Gastrocnemius medialis (tissue), 4 donors: ENCODE data around the gene PCDH9. TPM values are rescaled to one million over a fixed set of nuclear protein-coding genes. Genes with fewer than 3 reads are reported as not detected.

ENCODE experiments used
- ATAC-seq, 2 donors: fragments of 150-250 bp; one replicate each; pipeline ENCODE4 v1.9.1; 2016
- DNase-seq, 2 donors: peaks; one replicate each; pipeline ENCODE4 v3.0.0-alpha.2; 2019
- H3K27ac ChIP-seq, 4 donors: fragments of 200-600 bp; sonication (generic); 1 replicate in 1 of 4; 2 replicates in 3 of 4; pipeline ENCODE4 v1.5.1; 2016 to 2018; ENCODE audit warnings: mild to moderate bottlenecking in 2 of 4, moderate library complexity in 1 of 4
- H3K27me3 ChIP-seq, 3 donors: fragments of 200-600 bp; sonication (generic) in 2 of 3; 1 replicate in 1 of 3; 2 replicates in 2 of 3; pipeline versions ENCODE4 v1.5.1 to v1.6.0; 2016 to 2019; ENCODE audit warnings: mild to moderate bottlenecking in 1 of 3, moderate library complexity in 1 of 3
- H3K36me3 ChIP-seq, 2 donors: fragments of 200-600 bp; sonication (generic) in 1 of 2; one replicate each; pipeline ENCODE4 v1.5.1; 2017 to 2018
- H3K4me1 ChIP-seq, 2 donors: fragments of 200-600 bp; sonication (generic) in 1 of 2; one replicate each; pipeline ENCODE4 v1.5.1; 2016 to 2017; ENCODE audit warnings: mild to moderate bottlenecking in 2 of 2
- H3K4me3 ChIP-seq, 4 donors: fragments of 200-600 bp; sonication (generic) in 3 of 4; 1 replicate in 1 of 4; 2 replicates in 3 of 4; pipeline ENCODE4 v1.5.1; 2016 to 2019; ENCODE audit warnings: mild to moderate bottlenecking in 2 of 4
- H3K9me3 ChIP-seq, 3 donors: fragments of 200-600 bp; sonication (generic) in 2 of 3; 1 replicate in 1 of 3; 2 replicates in 2 of 3; pipeline ENCODE4 v1.5.1; 2016 to 2019
- POLR2A ChIP-seq, 2 donors: fragments of 450-650 bp; IDR thresholded peaks; one replicate each; pipeline ENCODE4 v1.6.1; 2017; ENCODE audit warnings: antibody characterized with exemption in 2 of 2, mild to moderate bottlenecking in 2 of 2, moderate library complexity in 2 of 2
- in situ Hi-C, 4 donors: fragments of 200-750 bp; cut with MboI; loops; one replicate each; pipeline versions ENCODE4 v1.15.0 to v1.8.0; 2017; ENCODE audit warnings: low sequenced_read_pairs in 4 of 4
- intact Hi-C: fragments of 100-400 bp; cut with DNase I; formaldehyde crosslinking; loops from one replicate; pipeline ENCODE4 v1.15.1; 2023; ENCODE audit warnings: low total_unique reads
- total RNA-seq, 4 donors: library from RNA; depleted of rRNA; stranded (reverse); fragments of >200 nt; gene quantifications; one replicate each; pipeline versions ENCODE4 v1.1.0 to v1.2.3, GENCODE V29; 2016
- TF ChIP-seq, protein P1 (sequence below), 5 experiments: fragments of 450-650 bp in 3 of 5; fragments of 200-600 bp in 2 of 5; sonication (generic) in 2 of 5; IDR thresholded peaks in 4 of 5; conservative IDR thresholded peaks in 1 of 5; 1 replicate in 4 of 5; 2 replicates in 1 of 5; pipeline ENCODE4 v1.5.1; 2016 to 2019; ENCODE audit warnings: antibody characterized with exemption in 5 of 5, mild to moderate bottlenecking in 3 of 5, moderate library complexity in 3 of 5

Gene PCDH9
- total RNA-seq, 4 donors from 2014 or later = 1.4 to 2.1 (median 1.9) TPM

DNA sequence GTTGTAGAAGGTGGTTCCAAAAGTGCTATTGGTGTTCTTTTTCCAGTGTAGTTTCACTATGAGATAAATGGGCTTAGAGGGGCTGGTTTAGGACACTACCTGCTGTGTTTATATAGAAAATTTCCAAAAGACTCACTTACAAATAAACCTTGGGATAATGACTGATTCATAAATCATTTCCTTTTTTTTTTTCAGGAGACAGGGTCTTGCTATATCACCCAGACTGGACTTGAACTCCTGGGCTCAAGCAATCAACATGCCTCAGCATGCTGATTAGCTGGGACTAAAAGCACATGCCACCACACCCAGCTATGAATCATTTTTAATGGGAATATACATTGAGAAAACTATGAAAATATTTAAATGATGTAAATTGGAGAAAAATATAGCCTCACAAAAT, 376.6 kb downstream of the PCDH9 start:
- no peaks in the 10 kb centered on the region for H3K27me3 ChIP-seq
- TF ChIP-seq, protein P1, sequence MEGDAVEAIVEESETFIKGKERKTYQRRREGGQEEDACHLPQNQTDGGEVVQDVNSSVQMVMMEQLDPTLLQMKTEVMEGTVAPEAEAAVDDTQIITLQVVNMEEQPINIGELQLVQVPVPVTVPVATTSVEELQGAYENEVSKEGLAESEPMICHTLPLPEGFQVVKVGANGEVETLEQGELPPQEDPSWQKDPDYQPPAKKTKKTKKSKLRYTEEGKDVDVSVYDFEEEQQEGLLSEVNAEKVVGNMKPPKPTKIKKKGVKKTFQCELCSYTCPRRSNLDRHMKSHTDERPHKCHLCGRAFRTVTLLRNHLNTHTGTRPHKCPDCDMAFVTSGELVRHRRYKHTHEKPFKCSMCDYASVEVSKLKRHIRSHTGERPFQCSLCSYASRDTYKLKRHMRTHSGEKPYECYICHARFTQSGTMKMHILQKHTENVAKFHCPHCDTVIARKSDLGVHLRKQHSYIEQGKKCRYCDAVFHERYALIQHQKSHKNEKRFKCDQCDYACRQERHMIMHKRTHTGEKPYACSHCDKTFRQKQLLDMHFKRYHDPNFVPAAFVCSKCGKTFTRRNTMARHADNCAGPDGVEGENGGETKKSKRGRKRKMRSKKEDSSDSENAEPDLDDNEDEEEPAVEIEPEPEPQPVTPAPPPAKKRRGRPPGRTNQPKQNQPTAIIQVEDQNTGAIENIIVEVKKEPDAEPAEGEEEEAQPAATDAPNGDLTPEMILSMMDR (IDR thresholded peaks at IDR 0.05 in 4 of 5, conservative IDR thresholded peaks at IDR 0.05 in 1 of 5) = no peak
- TF ChIP-seq POLR2A (IDR thresholded peaks at IDR 0.05) = no peak
- in situ Hi-C loops = no loop called here
- no peak overlapping the region for H3K27ac ChIP-seq
- DNase-seq (no peak), ATAC-seq (no peak)
- no peak overlapping the region for H3K4me3 ChIP-seq
- H3K4me1 ChIP-seq = no peaks in the 10 kb centered on the region
- no peaks in the 10 kb centered on the region for H3K9me3 ChIP-seq
- intact Hi-C loops = no loop called here
- no peaks in the 10 kb centered on the region for H3K36me3 ChIP-seq

DNA sequence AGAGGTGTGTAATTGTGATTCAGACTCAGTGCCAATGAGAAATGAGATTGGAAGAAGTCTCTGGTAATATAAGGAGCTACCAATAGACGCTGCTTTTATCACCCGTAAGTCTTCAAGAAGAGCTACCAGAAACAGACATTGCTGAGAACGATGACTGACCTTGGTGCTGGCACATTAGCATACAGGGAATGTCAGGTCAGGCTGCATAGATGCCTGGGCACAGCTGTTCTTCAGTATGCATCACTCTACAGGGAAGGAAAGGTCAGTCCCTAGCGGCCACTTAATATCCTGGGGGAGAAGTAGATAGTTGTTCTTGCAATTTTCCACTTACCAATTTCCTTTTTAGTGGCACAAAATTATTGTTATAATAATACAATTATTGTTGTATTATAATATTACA, 380.4 kb downstream of the PCDH9 start:
- Histone ChIP-seq H3K4me3 (no peak overlapping the region), H3K9me3 (no peaks in the 10 kb centered on the region), H3K36me3 (no peaks in the 10 kb centered on the region), H3K27ac (no peak overlapping the region), H3K27me3 (no peaks in the 10 kb centered on the region), H3K4me1 (no peaks in the 10 kb centered on the region)
- intact Hi-C loops (no loop called here), in situ Hi-C loops (no loop called here)
- DNase-seq (no peak), ATAC-seq (no peak)
- TF ChIP-seq, protein P1 (IDR thresholded peaks at IDR 0.05 in 4 of 5, conservative IDR thresholded peaks at IDR 0.05 in 1 of 5) = no peak
- TF ChIP-seq POLR2A (IDR thresholded peaks at IDR 0.05) = no peak

DNA sequence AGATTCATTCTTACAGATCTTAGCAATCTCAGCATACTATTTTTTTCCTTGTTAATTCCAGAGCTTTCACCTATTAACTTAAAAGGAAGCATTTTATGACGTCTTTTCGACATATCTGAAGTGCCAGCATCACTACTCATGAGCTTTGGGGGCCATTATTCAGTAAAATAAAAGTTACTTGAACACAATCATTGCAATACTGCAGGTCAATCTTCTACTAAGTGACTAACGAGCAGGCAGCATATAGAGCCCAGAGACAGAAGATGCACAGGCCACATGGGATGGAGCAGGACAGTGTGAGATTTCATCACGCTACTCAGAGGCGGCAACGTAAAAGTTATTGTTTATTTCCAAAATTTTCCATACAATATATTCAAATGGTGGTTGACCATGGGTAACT, 382.6 kb downstream of the PCDH9 start:
- Histone ChIP-seq H3K4me1 (no peaks in the 10 kb centered on the region), H3K36me3 (no peaks in the 10 kb centered on the region), H3K4me3 (no peak overlapping the region), H3K9me3 (no peaks in the 10 kb centered on the region), H3K27ac (no peak overlapping the region), H3K27me3 (no peaks in the 10 kb centered on the region)
- TF ChIP-seq POLR2A (IDR thresholded peaks at IDR 0.05) = no peak
- TF ChIP-seq, protein P1 (IDR thresholded peaks at IDR 0.05 in 4 of 5, conservative IDR thresholded peaks at IDR 0.05 in 1 of 5) = no peak
- in situ Hi-C loops = no loop called here
- intact Hi-C loops = no loop called here
- ATAC-seq = no peak
- no peak for DNase-seq

DNA sequence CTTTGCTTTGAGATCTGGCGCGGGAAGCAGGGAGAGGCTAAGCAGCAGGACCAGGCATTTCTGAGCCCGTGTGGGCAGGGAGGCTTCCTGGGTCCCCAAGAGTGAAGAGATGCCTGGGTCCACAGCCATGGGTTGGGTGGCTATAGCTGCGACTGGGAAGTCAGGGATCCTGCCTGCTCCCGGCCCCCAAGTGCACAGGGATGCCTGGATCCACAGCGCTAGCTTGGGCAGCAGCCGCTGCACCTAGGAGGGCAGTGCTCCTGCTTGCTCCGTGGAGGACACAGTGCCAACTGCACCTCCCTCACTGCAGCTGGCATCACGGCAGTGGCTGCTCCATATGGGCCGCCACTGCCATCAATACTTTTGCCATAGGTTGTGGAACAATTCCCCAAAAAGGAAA, 384.7 kb downstream of the PCDH9 start:
- TF ChIP-seq POLR2A (IDR thresholded peaks at IDR 0.05) = no peak
- TF ChIP-seq, protein P1 (IDR thresholded peaks at IDR 0.05 in 4 of 5, conservative IDR thresholded peaks at IDR 0.05 in 1 of 5) = no peak
- Histone ChIP-seq H3K27ac (no peak overlapping the region), H3K4me3 (no peak overlapping the region), H3K4me1 (no peaks in the 10 kb centered on the region), H3K27me3 (no peaks in the 10 kb centered on the region), H3K9me3 (no peaks in the 10 kb centered on the region), H3K36me3 (no peaks in the 10 kb centered on the region)
- DNase-seq (no peak), ATAC-seq (no peak)
- in situ Hi-C loops (no loop called here), intact Hi-C loops (no loop called here)

DNA sequence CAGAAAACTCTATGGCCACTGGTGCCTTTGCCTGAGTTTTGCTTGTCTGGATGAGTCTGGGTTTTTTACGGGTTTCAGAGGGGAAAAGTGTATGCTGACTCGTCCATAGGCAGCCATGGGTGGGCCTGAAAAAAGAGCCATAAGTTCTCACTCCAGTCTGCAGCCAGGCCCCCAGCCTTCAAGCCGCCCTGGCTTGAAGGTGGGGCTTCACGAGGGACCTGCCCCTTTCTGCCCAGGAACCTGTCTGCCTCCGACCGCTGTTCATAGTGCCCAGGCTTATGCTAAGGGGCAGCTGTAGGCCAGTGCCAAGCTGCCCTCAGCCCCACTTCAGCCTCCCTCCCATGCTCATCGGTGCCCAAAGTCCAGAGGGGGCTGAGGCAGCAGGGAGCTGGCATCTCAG, 385.2 kb downstream of the PCDH9 start:
- DNase-seq (no peak), ATAC-seq (no peak)
- in situ Hi-C loops (no loop called here), intact Hi-C loops (no loop called here)
- Histone ChIP-seq H3K27ac (no peak overlapping the region), H3K4me3 (no peak overlapping the region), H3K9me3 (no peaks in the 10 kb centered on the region), H3K36me3 (no peaks in the 10 kb centered on the region), H3K4me1 (no peaks in the 10 kb centered on the region), H3K27me3 (no peaks in the 10 kb centered on the region)
- TF ChIP-seq, protein P1 (IDR thresholded peaks at IDR 0.05 in 4 of 5, conservative IDR thresholded peaks at IDR 0.05 in 1 of 5) = no peak
- TF ChIP-seq POLR2A (IDR thresholded peaks at IDR 0.05) = no peak
